ENCODE data around the gene GPA33. TPM values are rescaled to one million over a fixed set of nuclear protein-coding genes. Genes with fewer than 3 reads are reported as not detected.

GPA33 gene
- total RNA-seq, 1 experiment from 2014 or later: 0.69 TPM

GRCh38 chr1:167084757-167085156, 5.4 kb downstream of the GPA33 start:
- Histone ChIP-seq H3K27me3 (ENCODE audit: control insufficient read depth, insufficient read depth, low read length) (no peaks in the 10 kb centered on the region), H3K4me3 (ENCODE audit: insufficient read depth, low read depth, low read length) (no peak overlapping the region), H3K36me3 (replicated peaks; ENCODE audit: control insufficient read depth, insufficient read depth, low read length) (no peaks in the 10 kb centered on the region)
- DNase-seq: no peak

GRCh38 chr1:167083871-167084270, 6.3 kb downstream of the GPA33 start:
- DNase-seq: no peak
- Histone ChIP-seq H3K4me3 (ENCODE audit: insufficient read depth, low read depth, low read length) (no peak overlapping the region), H3K27me3 (ENCODE audit: control insufficient read depth, insufficient read depth, low read length) (no peaks in the 10 kb centered on the region), H3K36me3 (replicated peaks; ENCODE audit: control insufficient read depth, insufficient read depth, low read length) (no peaks in the 10 kb centered on the region)

- no peak for DNase-seq
- Histone ChIP-seq H3K36me3 (replicated peaks; ENCODE audit: control insufficient read depth, insufficient read depth, low read length) (no peaks in the 10 kb centered on the region), H3K27me3 (ENCODE audit: control insufficient read depth, insufficient read depth, low read length) (no peaks in the 10 kb centered on the region), H3K4me3 (ENCODE audit: insufficient read depth, low read depth, low read length) (no peak overlapping the region)
Measured at GRCh38 chr1:167083066-167083665, 7.0 kb downstream of the GPA33 start.

DNA sequence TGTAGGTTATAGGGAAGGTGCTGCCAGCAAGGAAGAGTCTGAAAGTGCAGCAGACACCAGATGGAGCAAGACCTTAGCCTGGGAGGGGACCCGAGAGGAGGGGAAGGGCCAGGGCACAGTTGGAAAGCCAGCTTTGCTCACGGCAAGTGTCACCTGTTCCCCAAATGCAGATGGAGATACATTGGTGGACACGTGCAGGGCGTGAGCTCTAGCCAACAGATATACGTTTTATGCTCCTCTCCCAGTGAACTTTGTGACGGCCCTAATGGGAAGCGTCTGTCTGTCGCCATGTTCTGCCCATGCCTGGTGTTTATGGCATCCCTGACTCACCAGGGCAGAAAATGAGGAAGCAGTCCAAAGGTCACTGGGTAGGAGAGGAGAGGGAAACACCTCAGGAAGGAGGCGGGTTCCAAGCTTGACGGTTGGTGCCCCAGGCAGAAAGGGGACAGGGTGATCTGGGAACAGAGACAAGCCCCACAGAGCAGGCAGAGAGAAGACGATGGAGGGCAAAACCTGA, 7.6 kb downstream of the GPA33 start:
- DNase-seq: no peak
- H3K36me3 ChIP-seq (replicated peaks; ENCODE audit: control insufficient read depth, insufficient read depth, low read length): no peaks in the 10 kb centered on the region
- H3K27me3 ChIP-seq (ENCODE audit: control insufficient read depth, insufficient read depth, low read length): no peaks in the 10 kb centered on the region
- no peak overlapping the region for H3K4me3 ChIP-seq (ENCODE audit: insufficient read depth, low read depth, low read length)

DNA sequence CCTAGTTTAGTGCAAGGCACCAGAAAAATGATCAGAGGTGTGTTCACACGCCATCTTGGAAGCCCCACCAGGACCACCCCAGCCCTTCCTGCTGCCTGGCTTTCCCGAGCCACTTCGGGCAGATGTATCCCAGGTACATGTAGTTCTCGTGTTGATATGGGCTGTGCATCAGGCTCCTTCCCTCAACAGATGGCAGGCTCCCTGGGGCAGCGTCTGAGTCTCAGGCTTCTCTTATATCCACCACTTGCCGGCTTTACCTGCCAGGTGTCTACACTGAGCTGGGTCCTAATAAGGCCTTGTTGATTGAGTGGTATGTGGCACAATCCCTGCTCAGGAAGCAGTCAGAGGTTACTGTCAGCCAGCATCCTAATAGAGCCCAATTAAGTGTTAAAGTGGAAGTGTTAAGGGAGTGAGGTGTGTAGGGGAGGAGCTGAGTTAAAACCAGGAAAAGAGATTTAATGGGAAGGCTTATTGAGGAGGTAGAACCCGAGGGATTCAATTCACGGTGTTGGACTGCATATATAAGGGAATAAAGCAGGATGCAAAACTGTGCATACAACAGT, 8.5 kb downstream of the GPA33 start:
- H3K36me3 ChIP-seq (replicated peaks; ENCODE audit: control insufficient read depth, insufficient read depth, low read length): no peaks in the 10 kb centered on the region
- H3K4me3 ChIP-seq (ENCODE audit: insufficient read depth, low read depth, low read length): no peak overlapping the region
- no peak for DNase-seq
- H3K27me3 ChIP-seq (ENCODE audit: control insufficient read depth, insufficient read depth, low read length): no peaks in the 10 kb centered on the region

DNA sequence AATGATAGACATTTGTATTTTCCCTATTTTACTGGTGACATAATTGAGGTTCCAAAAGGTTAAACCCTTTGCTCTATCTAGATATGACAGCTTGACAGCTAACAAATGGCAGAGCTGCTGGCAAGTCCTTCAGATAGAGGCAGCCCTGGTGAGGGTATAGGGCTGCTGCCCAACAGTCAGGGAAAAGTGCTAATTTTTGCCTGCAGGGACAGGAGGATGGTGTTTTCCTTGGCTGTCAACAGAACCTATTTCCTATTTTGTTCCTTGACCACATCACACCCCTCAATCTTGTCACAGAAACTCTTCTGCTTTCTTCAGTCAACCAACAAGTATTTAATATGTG, 12.3 kb downstream of the GPA33 start:
- no peak overlapping the region for H3K4me3 ChIP-seq (ENCODE audit: insufficient read depth, low read depth, low read length)
- no peaks in the 10 kb centered on the region for H3K36me3 ChIP-seq (replicated peaks; ENCODE audit: control insufficient read depth, insufficient read depth, low read length)
- DNase-seq: no peak
- H3K27me3 ChIP-seq (ENCODE audit: control insufficient read depth, insufficient read depth, low read length): no peaks in the 10 kb centered on the region

GRCh38 chr1:167077128-167077867, 12.9 kb downstream of the GPA33 start:
- no peaks in the 10 kb centered on the region for H3K36me3 ChIP-seq (replicated peaks; ENCODE audit: control insufficient read depth, insufficient read depth, low read length)
- no peaks in the 10 kb centered on the region for H3K27me3 ChIP-seq (ENCODE audit: control insufficient read depth, insufficient read depth, low read length)
- no peak for DNase-seq
- no peak overlapping the region for H3K4me3 ChIP-seq (ENCODE audit: insufficient read depth, low read depth, low read length)

GRCh38 chr1:167076136-167076710, 14.0 kb downstream of the GPA33 start:
- H3K4me3 ChIP-seq (ENCODE audit: insufficient read depth, low read depth, low read length): no peak overlapping the region
- DNase-seq: no peak
- no peaks in the 10 kb centered on the region for H3K36me3 ChIP-seq (replicated peaks; ENCODE audit: control insufficient read depth, insufficient read depth, low read length)
- no peaks in the 10 kb centered on the region for H3K27me3 ChIP-seq (ENCODE audit: control insufficient read depth, insufficient read depth, low read length)

DNA sequence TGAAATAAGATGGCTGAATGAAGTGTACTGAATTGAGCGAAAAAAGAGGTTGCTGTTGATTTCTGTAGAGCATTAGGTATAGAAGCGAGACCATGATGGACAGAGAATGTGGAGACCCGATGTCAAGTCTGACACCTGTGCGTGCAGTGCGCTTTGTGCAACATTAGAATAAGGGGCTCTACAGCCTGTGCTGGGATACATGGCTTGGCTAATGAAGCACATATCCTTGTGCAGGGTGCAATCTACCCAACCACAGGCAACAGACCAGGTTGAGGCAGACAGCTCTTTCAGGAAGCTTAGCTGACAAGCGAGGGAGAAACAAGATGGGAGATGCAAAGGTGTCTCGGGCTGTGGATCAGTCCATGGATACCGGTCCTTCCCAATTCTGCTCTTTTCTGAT, 18.9 kb downstream of the GPA33 start:
- no peak for DNase-seq
- Histone ChIP-seq H3K27me3 (ENCODE audit: control insufficient read depth, insufficient read depth, low read length) (0 out of 2 replicates have a peak, but pooled peaks cover under 1% of the 10 kb centered on the region), H3K4me3 (ENCODE audit: insufficient read depth, low read depth, low read length) (no peak overlapping the region), H3K36me3 (replicated peaks; ENCODE audit: control insufficient read depth, insufficient read depth, low read length) (no peaks in the 10 kb centered on the region)

DNA sequence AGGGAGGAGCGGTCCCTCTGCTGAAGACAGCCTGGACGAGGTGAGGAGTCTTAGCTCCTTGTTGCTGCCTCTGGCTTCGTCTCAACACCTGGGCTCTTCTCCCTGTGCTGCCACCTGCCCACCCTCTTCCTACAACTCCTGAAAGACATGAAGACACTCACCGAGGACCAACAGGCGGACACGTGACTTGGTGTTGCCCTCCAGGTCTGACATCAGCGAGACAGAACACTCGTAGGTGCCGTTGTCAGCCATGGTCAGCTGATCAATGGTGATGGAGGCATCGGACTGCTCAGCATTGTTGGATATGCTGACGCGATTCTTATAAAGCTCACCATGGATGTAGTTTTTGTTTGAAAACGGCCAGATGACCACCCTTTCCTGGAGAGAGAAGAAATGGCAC, 21.4 kb downstream of the GPA33 start:
- DNase-seq: no peak
- H3K27me3 ChIP-seq (ENCODE audit: control insufficient read depth, insufficient read depth, low read length): 0 out of 2 replicates have a peak, but pooled peaks cover 1% of the 10 kb centered on the region
- H3K36me3 ChIP-seq (replicated peaks; ENCODE audit: control insufficient read depth, insufficient read depth, low read length): no peaks in the 10 kb centered on the region
- H3K4me3 ChIP-seq (ENCODE audit: insufficient read depth, low read depth, low read length): no peak overlapping the region

DNA sequence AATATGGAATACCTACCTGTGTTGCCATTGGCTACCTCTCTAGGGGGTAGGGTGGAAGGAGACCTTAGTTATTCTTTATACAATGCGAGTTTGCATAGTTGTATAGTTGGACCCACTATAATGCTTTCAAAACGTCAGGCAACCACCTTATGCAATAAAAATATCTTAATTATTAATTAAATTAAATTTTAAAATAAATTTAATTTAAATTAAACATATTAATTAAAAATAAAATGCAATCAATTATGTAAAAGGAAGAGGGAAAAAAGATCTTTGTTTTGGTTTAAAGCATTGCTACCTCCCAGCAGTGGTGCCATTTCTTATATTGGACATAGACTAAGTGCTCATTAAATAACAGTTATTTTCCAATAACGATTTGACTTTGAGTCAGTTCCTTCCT, 22.3 kb downstream of the GPA33 start:
- H3K36me3 ChIP-seq (replicated peaks; ENCODE audit: control insufficient read depth, insufficient read depth, low read length): no peaks in the 10 kb centered on the region
- DNase-seq: no peak
- no peak overlapping the region for H3K4me3 ChIP-seq (ENCODE audit: insufficient read depth, low read depth, low read length)
- 0 out of 2 replicates have a peak, but pooled peaks cover 1% of the 10 kb centered on the region for H3K27me3 ChIP-seq (ENCODE audit: control insufficient read depth, insufficient read depth, low read length)

DNA sequence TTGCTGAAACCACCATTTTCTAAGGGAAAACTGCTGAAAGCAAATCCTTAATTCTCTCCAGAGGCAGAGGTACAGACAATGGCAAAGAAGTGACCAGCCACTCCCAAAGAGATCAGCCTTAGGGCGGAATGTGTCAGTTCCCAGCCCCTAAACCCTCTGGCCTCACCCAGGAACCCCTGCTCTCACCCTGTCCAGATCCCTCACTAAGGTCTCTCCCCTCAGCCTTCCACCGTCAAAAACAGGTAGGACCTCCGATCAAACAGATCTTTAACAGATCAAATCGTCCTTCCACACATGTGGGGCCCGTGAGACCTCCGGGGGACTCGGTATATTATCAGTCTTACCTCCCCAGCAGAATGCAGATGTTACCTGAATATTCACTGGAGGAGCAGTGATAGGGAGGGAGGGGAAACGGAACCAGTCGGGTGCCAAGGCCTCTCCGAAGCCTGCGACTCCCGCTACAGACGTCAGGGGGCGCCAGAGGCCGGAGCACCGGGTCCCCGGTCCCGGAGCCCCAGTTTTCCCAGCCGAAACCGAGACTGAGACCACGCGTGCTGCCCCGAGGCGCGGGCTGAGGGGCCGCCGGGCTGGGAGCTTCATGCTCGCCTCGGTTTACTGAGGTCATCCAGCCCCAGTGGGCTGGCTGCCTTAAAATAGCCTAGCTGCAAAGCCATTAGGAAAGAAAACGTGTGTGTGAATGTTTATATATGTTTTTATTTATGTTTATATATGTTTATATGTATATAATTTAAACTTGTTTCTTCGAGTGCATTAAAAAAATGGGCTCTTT, 23.6 kb downstream of the GPA33 start:
- DNase-seq: peak; percentile 95
- Histone ChIP-seq H3K4me3 (ENCODE audit: insufficient read depth, low read depth, low read length) (peak overlapping the region; percentile 13), H3K27me3 (ENCODE audit: control insufficient read depth, insufficient read depth, low read length) (0 out of 2 replicates have a peak, but pooled peaks cover 1% of the 10 kb centered on the region), H3K36me3 (replicated peaks; ENCODE audit: control insufficient read depth, insufficient read depth, low read length) (no peaks in the 10 kb centered on the region)

GRCh38 chr1:167065471-167065870, 24.7 kb downstream of the GPA33 start:
- DNase-seq: no peak
- Histone ChIP-seq H3K27me3 (ENCODE audit: control insufficient read depth, insufficient read depth, low read length) (0 out of 2 replicates have a peak, but pooled peaks cover 1% of the 10 kb centered on the region), H3K36me3 (replicated peaks; ENCODE audit: control insufficient read depth, insufficient read depth, low read length) (no peaks in the 10 kb centered on the region), H3K4me3 (ENCODE audit: insufficient read depth, low read depth, low read length) (no peak overlapping the region)

- no peak for DNase-seq
Measured at GRCh38 chr1:167064621-167065020, 25.6 kb downstream of the GPA33 start.

More at GRCh38 chr1:167064621-167065020, 25.6 kb downstream of the GPA33 start:
- Histone ChIP-seq H3K27me3 (ENCODE audit: control insufficient read depth, insufficient read depth, low read length) (peaks cover 1% of the 10 kb centered on the region; the same call in 1 of the 2 replicates), H3K4me3 (ENCODE audit: insufficient read depth, low read depth, low read length) (no peak overlapping the region), H3K36me3 (replicated peaks; ENCODE audit: control insufficient read depth, insufficient read depth, low read length) (no peaks in the 10 kb centered on the region)
